SW480 (cell line): Measurements from ENCODE around the gene SSH2.
A peak's percentile ranks its signal among the peaks of the same experiment; 100 is the strongest.

Experiments
- DNase-seq: peaks from one replicate; pipeline ENCODE4 v3.0.0-alpha.2; 2016; ENCODE audit warnings: low spot score

SSH2 gene

DNA sequence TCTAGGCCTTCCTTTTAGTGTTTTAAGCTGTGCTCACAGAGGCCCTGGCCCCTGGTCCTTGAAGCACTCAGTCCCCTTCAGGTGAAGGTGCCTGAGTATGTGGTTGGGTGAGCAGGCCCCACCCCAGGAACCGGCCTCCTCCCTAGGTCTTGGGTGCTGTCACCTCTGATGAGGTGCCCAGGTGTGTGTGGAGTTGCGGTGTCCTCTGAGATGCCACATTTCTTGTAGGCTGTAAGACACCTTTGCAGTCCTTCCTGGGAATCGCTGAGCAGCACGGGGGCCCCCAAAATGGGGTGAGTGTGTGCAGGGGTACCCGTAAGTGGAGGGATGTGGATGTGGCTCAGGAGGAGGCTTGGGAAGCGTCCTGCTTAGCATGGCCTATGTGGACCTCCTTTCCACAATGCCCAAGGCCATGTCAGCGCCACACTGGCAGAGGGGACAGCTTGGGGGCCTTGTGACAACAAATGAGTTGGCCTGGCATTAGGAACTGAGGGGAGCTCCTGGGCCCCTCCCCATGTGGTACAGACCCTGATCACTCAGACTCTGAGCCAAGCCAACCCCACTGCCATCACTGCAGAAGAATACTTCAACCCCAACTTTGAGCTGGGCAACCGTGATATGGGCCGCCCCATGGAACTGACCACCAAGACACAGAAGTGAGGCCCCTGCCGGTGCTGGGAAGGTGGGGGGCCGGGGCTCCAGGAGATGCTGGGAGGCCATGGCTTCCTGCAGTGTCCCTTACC is 318.5 kb downstream of the SSH2 start:
- no peak for DNase-seq

DNA sequence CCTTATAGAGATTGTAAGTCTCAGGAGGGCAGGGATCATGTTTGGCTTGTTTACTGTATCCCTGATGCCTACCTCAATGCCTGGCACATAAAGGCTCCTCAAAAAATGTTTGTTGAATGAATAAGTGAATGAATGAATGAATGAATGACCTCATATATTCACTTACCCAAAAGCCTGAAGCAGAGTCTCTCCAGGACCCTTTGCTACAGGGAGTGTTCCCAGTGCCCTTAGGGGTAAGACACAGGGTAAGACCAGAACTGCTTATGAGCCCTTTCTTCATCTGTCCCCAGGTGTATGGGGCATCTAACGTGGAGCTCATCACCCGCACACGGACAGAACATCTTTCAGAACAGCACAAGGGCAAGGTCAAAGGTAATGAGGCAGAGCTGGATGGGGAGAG is 319.6 kb downstream of the SSH2 start:
- DNase-seq, result no peak

DNA sequence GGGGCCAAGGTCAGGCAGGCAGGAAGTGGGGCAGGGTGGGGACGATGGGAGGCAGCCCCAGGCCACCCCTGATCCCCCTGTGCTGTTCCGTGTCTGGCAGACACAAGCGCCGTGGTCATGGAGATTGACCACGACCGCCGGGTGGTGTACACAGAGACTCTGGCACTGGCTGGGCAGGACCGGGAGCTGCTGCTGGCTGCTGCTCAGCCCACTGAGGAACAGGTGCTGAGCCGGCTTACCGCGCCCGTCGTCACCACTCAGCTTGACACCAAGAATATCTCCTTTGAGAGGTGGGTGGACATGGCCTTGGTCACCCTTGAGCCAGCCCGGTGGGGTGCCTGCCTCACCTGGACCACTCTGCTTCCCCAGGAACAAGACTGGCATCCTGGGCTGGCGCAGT is 321.0 kb downstream of the SSH2 start:
- DNase-seq, result no peak

DNA sequence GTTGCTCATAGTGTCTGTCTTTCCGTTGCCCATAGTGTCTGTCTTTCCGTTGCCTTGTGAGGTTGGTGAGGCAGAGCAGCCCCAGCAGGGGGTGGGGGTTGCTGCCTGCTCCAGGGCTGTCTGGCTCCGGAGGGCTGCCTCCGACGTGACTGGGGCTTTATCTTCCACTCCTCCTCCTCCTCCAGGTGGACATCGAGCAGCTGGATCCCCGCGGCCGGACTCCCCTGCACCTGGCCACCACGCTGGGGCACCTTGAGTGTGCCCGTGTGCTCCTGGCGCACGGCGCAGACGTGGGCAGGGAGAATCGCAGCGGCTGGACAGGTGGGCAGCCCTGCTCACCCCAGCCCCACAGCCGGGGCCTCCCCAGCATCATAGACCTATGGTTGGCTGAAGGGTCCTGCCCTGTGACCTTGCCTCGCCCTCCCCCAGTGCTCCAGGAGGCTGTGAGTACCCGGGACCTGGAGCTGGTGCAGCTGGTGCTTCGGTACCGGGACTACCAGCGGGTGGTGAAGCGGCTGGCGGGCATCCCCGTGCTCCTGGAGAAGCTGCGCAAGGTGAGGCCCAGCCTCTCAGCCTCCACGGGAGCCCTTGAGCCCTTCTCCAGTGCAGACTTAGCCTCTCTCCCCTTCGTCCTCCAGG is 322.4 kb downstream of the SSH2 start:
- no peak for DNase-seq

DNA sequence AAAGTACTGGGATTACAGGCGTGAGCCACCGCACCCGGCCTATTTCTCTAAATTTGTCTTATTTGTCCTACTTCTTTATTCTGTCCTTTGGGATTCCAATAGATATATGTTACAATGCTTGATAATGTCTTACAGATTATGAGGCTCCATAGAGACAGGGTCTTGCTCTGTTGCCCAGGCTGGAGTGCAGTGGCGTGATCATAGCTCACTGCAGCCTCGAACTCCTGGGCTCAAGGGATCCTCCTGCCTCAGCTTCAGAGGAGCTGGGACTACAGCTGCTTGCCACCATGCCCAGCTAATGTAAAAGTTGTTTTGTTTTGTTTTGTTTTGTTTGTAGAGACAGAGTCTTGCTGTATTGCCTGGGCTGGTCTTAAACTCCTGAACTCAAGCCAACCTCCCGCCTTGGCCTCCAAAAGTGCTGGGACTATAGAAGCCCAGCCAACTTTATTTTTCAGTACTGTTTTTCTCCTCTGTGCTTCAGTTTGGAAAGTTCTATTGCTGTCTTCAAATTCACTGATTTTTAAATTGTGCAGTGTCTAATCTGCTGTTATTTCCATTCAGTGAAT is 326.8 kb downstream of the SSH2 start:
- DNase-seq, result no peak

DNA sequence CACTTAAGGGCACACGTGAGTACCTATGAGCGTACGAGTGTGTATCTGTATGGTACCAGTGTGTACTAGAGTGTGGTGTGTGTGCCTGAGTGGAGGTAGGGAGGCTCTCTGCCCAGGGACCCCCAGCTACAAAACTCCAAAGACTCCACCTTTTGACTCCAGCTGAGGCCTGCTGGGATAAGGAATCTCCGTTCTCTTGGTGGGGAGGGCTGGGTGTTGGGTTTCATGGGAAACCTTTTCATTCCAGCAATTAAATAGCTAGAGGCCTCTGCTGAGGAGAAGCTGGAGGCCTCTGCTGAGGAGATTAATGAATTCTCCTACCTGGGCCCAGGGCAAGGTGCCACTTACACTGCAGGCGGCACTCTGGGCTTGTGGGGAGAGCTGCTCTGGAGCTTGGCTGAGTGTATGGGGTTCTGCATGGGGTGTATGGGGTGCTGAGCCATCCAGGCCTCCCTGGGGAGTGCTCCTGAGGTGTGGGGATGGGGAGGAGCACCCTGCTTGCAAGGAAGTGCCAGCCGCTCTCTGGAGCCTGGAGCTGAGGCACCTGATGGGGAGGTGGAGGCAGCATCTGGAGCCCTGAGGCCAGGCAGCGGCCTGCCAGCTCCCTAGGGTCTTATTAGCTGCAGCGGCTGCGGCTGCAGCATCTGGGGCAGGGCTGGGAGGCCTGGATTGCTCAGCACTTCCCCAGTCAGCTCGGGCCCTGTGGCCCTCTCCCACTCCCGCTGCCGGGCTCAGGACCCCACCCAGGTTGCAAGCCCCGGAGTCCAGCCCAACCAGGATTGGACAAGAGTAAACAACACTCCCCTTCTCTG is 332.5 kb downstream of the SSH2 start:
- no peak for DNase-seq

DNA sequence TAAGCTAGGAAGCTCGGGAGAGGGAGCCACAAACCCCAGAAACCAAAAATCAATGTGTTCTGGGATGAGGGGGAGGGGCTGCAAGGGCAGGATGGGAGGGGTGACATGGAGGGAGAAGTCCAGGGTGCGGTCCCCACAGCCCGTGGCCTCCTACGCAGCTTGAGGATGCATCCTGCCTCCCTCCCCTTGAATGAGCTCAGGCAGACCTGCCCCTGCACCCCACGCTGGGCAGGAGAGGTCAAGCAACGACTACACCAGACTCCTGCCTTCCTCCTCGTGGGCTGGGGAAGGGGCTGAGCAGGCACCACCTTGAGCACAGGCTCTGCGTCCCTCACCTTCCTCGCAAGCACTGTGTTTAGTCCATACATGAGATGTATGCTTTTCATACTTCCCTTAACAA is 333.2 kb downstream of the SSH2 start:
- no peak for DNase-seq

DNA sequence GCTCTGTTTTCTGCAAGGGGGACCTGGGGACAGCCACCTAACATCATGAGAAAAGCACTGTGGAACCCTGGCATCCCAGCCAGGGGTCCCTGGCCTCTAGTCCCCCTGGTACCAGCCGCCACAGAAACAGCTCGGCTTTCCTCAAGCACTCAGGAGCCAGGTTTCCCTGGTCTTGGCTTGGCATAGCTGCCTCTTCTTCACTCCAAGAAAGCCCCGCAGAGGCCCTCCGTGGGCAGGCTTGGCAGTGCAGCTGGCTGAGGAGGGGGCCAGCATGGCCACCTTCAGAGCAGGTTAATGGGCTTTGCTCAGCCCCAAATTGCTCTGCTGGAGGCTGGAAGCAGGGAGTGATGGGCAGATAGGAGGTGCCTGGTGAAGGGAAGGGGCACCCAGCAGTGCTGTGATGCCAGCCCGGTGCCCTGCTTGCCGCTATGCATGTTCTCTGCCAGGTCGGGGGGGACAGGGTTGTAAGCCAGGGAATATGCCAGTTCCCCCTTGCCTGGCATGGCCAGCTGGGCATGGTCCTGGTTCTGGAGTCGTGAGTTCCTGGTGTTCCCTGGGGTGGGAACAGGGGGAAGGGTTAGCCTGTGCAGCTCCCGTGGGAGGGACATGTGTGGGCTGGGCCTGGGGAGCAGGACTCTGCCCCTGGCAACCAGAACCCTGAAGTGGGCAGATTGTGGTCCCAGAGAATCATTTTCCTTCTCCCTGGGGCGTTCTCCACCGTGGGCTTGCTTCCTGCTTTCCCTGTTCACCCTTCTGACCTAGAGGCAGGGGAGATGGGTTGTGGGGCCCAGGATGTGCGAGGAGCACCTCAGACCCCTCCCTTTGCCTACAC is 333.9 kb downstream of the SSH2 start:
- DNase-seq, result no peak

DNA sequence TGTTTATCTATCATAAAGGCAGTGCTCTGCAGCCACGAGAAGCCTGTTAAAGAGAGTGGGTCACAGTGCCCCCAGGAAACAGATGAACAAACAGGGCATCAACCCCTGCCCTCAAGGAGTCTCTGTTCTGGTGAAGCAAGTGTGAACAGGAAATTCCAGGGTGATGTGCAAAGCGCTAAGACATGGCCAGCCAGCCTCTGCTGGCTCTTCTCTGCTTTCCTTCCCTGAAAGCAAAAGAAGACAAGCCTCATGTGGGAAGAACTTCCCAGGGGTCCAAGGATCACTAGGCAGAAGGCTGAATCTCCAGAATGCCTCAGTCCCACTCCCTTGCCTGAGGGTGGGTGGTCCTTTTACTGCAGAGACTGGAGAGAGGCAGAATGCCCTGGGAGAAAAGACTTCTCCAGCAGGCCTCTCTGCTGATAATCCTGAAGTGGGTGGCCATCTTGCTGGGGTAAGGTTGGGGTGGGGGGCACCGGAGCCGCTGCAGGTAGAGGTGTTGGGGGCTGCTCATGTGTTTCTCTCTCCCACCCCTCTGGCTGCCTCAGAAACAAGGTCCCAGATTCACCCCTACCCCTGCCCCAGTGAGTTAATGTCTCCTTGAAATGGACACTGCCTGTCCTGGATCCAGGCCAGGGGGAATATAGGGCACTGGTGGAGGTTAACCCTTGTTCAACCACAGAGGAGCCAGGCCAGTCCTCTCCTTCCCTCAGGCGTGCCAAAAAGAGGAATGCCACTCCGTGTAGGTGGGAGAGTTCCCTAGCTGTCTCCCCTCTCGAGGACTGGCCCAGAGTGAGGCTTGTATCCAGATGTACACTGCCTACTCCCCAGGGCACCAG is 334.7 kb downstream of the SSH2 start:
- DNase-seq, result no peak

DNA sequence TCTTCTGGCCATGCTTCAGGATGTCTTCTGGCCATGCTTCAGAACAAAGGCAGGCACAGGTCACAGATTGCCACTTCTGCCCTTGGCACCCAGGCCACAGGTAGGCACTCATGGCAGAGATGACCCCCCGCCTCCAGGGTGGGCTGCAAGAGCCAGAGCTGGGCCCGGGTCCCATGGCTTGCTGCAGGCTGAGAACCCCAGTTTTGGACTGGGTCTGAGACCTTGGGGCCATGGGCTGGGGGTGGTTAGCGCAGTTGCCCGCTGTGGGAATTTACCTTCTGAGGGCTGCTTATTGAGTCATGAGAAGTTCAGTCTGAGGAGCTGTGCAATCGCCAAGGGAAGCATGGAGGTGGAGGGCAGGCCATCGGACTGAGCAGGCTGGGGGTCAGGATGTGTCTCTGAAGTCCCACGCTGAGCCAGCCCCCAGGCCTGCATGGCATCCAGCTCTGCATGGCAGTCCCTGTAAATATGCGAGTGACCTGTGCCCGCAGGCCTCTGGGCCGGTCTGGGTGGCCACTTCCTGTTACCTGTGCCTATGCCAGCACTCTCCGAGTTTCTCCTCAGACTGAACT is 335.4 kb downstream of the SSH2 start:
- no peak for DNase-seq

DNA sequence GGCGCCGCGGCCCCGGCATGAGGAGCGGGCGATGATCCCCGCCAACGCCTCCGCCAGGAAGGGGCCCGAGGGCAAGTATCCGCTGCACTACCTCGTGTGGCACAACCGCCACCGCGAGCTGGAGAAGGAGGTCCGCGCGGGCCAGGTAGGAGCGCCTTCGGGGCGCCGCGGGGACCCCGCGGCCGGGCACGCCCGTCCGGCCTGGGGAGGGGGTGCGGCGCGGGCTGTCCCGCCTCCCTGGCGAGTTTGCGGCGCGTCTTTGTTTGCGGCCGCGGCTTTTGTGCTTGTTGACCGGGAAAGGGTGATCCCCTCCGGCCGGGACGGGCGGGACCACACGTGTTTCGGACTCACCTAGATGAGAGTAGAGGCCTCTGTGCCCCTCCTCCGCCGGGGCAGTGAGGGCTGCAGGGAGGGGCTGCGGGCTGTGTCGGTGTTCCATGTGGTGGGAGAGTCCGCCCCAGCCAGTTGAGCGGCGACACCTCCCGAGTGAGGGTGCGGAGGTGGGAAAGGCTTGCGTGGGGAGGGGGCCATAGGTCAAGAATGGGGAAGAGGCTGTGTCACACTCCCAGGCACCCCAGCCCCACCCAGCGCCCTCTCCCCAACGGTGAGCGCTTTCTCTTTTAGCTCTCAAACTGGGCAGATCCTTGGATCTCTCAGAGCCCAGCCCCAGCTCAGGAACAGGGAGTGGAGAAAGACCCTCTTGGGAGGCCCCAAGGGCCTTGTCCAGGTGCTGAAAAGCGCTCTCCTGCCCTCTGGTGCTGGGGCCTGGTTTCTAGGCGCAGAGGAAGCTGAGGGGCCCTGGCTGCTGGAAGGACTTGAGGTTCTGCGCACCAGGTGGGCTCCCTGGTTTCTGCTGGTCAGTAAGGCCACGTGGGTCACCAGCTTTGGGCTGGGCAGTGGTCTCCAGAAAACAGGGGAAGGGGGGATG is 336.2 kb downstream of the SSH2 start:
- peak; percentile 40 for DNase-seq

DNA sequence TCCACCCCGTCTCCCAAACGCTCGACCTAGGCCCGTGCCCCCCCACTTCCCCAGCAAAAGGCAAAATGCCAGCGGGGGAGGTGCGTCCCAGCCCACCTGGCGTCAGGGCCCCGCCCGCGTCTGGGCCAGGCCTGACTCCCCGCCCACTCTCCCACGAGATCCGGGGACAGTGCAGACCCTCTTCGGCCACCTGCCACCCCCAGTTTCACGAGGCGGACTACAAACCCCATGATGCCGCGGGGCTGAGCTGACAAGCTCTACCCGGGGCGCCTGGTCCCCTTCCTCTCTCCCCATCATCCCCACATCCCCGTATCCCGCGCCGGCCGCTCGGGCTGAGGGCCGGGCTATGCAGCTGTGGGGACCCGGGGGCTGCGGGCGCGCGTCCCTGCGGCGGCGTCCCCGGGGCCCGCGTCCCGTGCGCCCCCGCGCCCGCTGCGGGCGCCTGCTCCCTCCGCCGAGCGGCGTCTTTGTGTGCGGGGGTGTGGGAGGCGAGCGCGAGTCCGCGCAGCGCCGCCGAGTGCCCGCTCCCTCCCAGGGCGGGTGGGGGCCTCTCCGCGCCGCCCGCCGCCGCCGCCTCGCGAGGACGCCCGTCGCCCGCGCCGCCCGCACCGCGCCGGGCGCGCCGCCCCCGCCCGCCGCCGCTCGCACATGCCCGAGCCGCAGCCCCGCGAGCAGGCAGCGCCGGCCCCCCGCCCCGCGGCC is 337.0 kb downstream of the SSH2 start, which contains the start of gene ANKRD13B:
ANKRD13B (plus strand) TSS at position 283 of the 702 bp plus-strand sequence. CDS start 490 bp downstream, outside the sequence.
- DNase-seq, result peak; percentile 62

DNA sequence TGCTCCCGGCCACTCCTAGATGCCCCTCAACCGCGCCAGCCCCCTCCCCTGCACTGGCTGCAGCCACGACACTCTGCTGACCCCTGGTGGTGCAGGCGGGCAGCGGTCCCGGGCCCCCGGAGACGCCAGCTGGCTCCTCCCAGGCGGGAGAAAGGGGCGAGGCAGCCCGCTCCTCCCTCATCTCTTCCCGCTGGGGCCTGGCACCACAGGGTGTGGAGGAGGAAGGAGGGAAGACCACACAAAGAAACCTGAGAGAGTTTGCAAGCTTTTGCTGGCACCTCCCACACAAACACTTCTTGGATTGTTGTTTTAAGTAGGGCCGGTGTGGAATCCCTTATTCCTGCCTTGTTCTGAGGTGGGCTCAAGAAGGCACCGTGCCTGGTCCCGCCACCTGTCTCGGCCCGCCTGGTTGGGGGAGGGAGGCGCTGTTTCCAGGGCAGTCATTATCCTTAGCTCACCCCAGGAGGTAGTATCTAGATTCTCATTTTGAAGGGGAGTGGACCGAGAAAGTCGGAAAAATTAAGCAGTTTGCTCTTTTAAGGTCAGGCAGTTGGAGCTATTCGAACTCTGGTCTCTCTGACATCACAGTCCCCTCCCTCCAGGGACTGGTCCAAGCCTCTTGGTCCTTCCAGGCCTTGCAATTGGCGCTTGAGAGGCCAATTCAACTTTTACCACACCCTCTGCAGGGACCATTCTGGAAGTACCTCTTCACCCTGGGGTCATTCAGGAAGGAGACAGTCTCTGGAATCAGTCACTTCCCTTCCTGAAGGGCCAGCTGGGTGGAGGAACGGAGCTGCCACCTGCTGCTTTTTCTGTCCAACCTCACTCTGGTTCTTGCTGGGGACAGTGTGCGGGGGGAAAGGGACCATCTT is 338.1 kb downstream of the SSH2 start:
- DNase-seq, result peak; percentile 85

DNA sequence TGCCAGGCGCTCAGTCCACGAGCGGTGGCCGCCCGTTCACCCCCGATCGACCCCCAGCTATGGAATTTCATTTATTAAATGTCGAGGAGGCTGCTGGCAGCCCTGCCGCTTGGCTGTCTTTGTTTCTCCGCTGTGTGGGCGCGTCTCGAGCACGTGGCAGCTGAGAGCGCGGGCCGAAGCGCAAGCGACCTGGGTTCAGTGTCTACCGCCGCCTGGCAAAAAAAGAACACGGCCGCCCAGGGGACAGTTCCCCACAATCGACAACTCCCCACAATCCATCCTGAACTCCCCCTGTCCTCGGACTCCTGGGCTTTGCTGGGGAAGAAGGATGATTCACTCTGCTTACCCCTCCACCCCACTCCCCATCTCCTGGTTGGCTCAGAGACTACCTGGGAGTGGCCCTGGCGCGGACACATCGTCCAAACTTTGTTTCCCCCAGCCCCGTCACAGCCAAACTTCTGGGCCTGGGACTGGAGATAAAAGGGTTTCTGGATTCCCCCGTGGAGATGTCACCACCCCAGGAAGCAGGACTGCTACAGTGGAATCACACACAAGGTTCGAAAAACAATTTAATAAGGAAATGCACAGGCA is 338.8 kb downstream of the SSH2 start:
- peak; percentile 76 for DNase-seq

DNA sequence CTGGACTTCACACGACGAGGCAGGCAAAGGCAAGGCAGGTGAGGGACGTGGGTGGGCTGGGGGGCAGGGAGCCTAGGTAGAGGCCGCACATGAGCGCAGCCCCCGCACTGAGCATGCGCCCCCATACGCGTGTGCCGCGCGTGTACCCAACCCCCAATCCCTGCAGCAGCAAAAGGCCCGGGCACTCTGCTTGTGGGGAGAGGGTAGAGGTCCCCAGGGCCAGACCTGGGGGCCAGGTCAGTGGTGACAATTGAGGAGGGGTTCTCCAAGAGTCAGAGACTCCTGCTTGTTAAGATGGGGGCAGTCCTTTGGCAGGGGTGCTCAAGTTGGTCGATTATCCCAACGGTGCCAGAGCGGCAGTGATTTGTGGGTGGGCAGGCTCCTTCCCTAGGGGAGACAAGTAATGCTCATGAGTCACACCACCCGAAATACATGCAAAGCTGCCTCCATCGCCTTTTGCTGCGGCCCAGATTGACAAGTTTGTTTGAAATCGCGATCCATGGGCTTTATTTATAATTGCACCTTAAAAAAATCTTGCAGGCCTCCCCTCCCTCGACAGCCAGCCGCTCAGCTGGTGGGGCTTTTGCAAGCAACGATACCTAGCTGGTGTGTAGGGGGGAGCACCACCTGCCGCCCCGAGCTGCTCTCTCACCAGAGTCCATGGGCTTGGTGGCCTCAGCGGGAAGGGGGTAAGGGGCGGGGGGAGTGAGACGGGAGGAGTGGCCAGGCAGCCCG is 339.4 kb downstream of the SSH2 start:
- peak; percentile 82 for DNase-seq
